HG03460 (cell line): ENCODE results near the gene HMX3.

Experiments
- ATAC-seq: cut with Tn5 transposase; IDR thresholded peaks from one replicate; pipeline ENCODE4 v1.9.1; 2021; ENCODE audit not compliant: unreplicated experiment

HMX3 gene

GRCh38 chr10:123135415-123136141 is at the start of gene HMX3:
HMX3 (plus strand) TSS chr10:123135970; CDS start chr10:123136051, 81 bp downstream.
- ATAC-seq, result no peak

GRCh38 chr10:123086281-123086680 is 49.5 kb upstream of the HMX3 start:
- no peak for ATAC-seq

- ATAC-seq, result no peak
These were observed 48.4 kb upstream of the HMX3 start for GRCh38 chr10:123087348-123087747.

- ATAC-seq, result no peak
These were observed 48.0 kb upstream of the HMX3 start for GRCh38 chr10:123087786-123088185.

- ATAC-seq, result no peak
These were observed 42.9 kb upstream of the HMX3 start for GRCh38 chr10:123092635-123093414.

GRCh38 chr10:123093489-123093888 is 42.3 kb upstream of the HMX3 start:
- no peak for ATAC-seq

GRCh38 chr10:123096452-123096851 is 39.3 kb upstream of the HMX3 start:
- no peak for ATAC-seq

- ATAC-seq, result no peak
These were observed 38.7 kb upstream of the HMX3 start for GRCh38 chr10:123097039-123097438.

GRCh38 chr10:123100030-123100762 is 35.6 kb upstream of the HMX3 start:
- ATAC-seq, result no peak

GRCh38 chr10:123101872-123102271 is 33.9 kb upstream of the HMX3 start:
- no peak for ATAC-seq

- no peak for ATAC-seq
These were observed 33.1 kb upstream of the HMX3 start for GRCh38 chr10:123102673-123103072.

GRCh38 chr10:123103944-123104343 is 31.8 kb upstream of the HMX3 start:
- ATAC-seq, result no peak

GRCh38 chr10:123109466-123109865 is 26.3 kb upstream of the HMX3 start:
- ATAC-seq, result no peak

- ATAC-seq, result no peak
These were observed 17.9 kb upstream of the HMX3 start for GRCh38 chr10:123117644-123118417.

- no peak for ATAC-seq
These were observed 16.7 kb upstream of the HMX3 start for GRCh38 chr10:123119081-123119480.

GRCh38 chr10:123126246-123126645 is 9.5 kb upstream of the HMX3 start:
- ATAC-seq, result no peak

- ATAC-seq, result no peak
These were observed 6.0 kb upstream of the HMX3 start for GRCh38 chr10:123129618-123130271.

GRCh38 chr10:123132576-123133477 is 2.9 kb upstream of the HMX3 start:
- ATAC-seq, result no peak

GRCh38 chr10:123133541-123134342 is 2.0 kb upstream of the HMX3 start:
- no peak for ATAC-seq
